Loucy (cell line): ENCODE results near the gene THOC6.

Experiments used
- CTCF ChIP-seq: fragments of 200-600 bp; sonication (generic); conservative IDR thresholded peaks from 2 replicates; pipeline ENCODE4 v1.5.1; 2014; ENCODE audit warnings: mild to moderate bottlenecking, antibody characterized with exemption, low read length
- EZH2phosphoT487 ChIP-seq: fragments of 200-600 bp; IDR thresholded peaks from 2 replicates; pipeline ENCODE4 v1.6.1; 2018; ENCODE audit warnings: antibody characterized with exemption, mild to moderate bottlenecking, moderate library complexity, borderline replicate concordance

GRCh38 chr16:3001316-3001715 lies 22.5 kb upstream of the THOC6 start:
- TF ChIP-seq EZH2phosphoT487 (no peak), CTCF (no peak)
